Smooth muscle cell of bladder (primary cell): ENCODE measurements around the gene CTAGE15. TPM values are rescaled to one million over a fixed set of nuclear protein-coding genes. Genes with fewer than 3 reads are reported as not detected.

ENCODE experiments used
- total RNA-seq: library from RNA; depleted of rRNA; stranded (reverse); fragments of >200 nt; gene quantifications from 2 replicates; pipeline ENCODE4 v1.2.3, GENCODE V29; 2014

Gene CTAGE15
- total RNA-seq = 0.14 and 0.18 TPM in 2 replicates

GRCh38 chr7:143571501-143571900, at the start of gene CTAGE15:
Gene CTAGE15 (plus strand): TSS chr7:143571801. CDS start chr7:143571818, 17 bp downstream.

GRCh38 chr7:143620646-143621045, 49.0 kb downstream of the CTAGE15 start, which contains the start of gene TCAF2:
Gene TCAF2 (plus strand): TSS chr7:143620974.

Other genes starting within 250 kb of the CTAGE15 start
- 1.00 and 1.9 TPM in 2 replicates for gene FAM131B, start 209.1 kb upstream of the CTAGE15 start, total RNA-seq
- gene ZYX, start 190.5 kb upstream of the CTAGE15 start, total RNA-seq = 9.4 and 14.0 TPM in 2 replicates
- gene EPHA1, start 162.9 kb upstream of the CTAGE15 start, total RNA-seq = 0.09 and 0.14 TPM in 2 replicates
- not detected in 2 replicates for gene TAS2R60, start 128.3 kb upstream of the CTAGE15 start, total RNA-seq
- not detected in 2 replicates for gene TAS2R41, start 93.9 kb upstream of the CTAGE15 start, total RNA-seq
- gene TCAF2, start 49.2 kb downstream of the CTAGE15 start, total RNA-seq = 2.4 and 2.6 TPM in 2 replicates
- gene CTAGE6, start 185.9 kb downstream of the CTAGE15 start, total RNA-seq = 0.28 and 0.55 TPM in 2 replicates